Transverse colon (tissue), 4 donors: ENCODE data around the gene NEK1. TPM values are rescaled to one million over a fixed set of nuclear protein-coding genes. Genes with fewer than 3 reads are reported as not detected.

ENCODE experiments used
- DNase-seq: peaks from one replicate; pipeline ENCODE4 v3.0.0-alpha.2; 2019
- H3K27ac ChIP-seq, 4 donors: fragments of 200-600 bp; sonication (generic); 2 replicates each; pipeline ENCODE4 v1.5.1; 2016 to 2018; ENCODE audit warnings: inconsistent platforms in 4 of 4
- H3K27me3 ChIP-seq: fragments of 200-600 bp; sonication (generic); 2 replicates; pipeline ENCODE4 v1.5.1; 2017; ENCODE audit warnings: inconsistent platforms
- H3K36me3 ChIP-seq, 4 donors: fragments of 200-600 bp; sonication (generic); 2 replicates each; pipeline ENCODE4 v1.5.1; 2017 to 2019; ENCODE audit warnings: inconsistent platforms in 4 of 4
- H3K4me1 ChIP-seq, 4 donors: fragments of 200-600 bp; sonication (generic); 2 replicates each; pipeline ENCODE4 v1.5.1; 2017 to 2020; ENCODE audit warnings: inconsistent platforms in 4 of 4
- H3K4me3 ChIP-seq, 4 donors: fragments of 200-600 bp; sonication (generic); 1 replicate in 1 of 4; 2 replicates in 3 of 4; pipeline versions ENCODE4 v1.5.1 to v1.6.1; 2017 to 2019; ENCODE audit warnings: inconsistent platforms in 4 of 4
- H3K9me3 ChIP-seq, 2 donors: fragments of 200-600 bp; sonication (generic); 2 replicates each; pipeline ENCODE4 v1.5.1; 2017 to 2019; ENCODE audit warnings: inconsistent platforms in 2 of 2
- EP300 ChIP-seq: sonication (generic); formaldehyde crosslinking; IDR thresholded peaks from one replicate; pipeline ENCODE4 v1.6.1; 2017; ENCODE audit warnings: antibody characterized with exemption, low read depth
- POLR2A ChIP-seq: fragments of 450-650 bp; IDR thresholded peaks from one replicate; pipeline ENCODE4 v1.6.1; 2016; ENCODE audit warnings: antibody characterized with exemption, mild to moderate bottlenecking, moderate library complexity
- POLR2AphosphoS5 ChIP-seq, 3 donors: sonication (generic); formaldehyde crosslinking; IDR thresholded peaks; one replicate each; pipeline ENCODE4 v1.6.1; 2016; ENCODE audit warnings: antibody characterized with exemption in 3 of 3
- WGBS, 2 donors: methylation state at CpG; one replicate each; pipeline ENCODE4 v1.1.5; 2018; ENCODE audit warnings: low coverage in 1 of 2; 5-methylcytosine and 5-hydroxymethylcytosine counted together
- in situ Hi-C, 4 donors: fragments of 200-750 bp; cut with MboI; loops; one replicate each; pipeline versions ENCODE4 v1.15.0 to v1.15.1; 2017; ENCODE audit warnings: low sequenced_read_pairs in 3 of 4, low pct_ligation_motif_present in 1 of 4, low pct_unique_long_range_greater_than_20kb in 1 of 4
- intact Hi-C: fragments of 100-400 bp; cut with DNase I; formaldehyde crosslinking; loops from one replicate; pipeline ENCODE4 v1.15.1; 2023; ENCODE audit warnings: low total_unique reads
- total RNA-seq, 4 donors: library from RNA; depleted of rRNA; stranded (reverse); fragments of >200 nt; gene quantifications; one replicate each; pipeline ENCODE4 v1.1.0, GENCODE V29; 2016
- TF ChIP-seq, protein P1 (sequence below), 5 experiments: fragments of 200-600 bp in 3 of 5; fragments of 450-650 bp in 2 of 5; sonication (generic) in 3 of 5; IDR thresholded peaks; 1 replicate in 2 of 5; 2 replicates in 3 of 5; pipeline ENCODE4 v1.5.1; 2016 to 2017; ENCODE audit warnings: antibody characterized with exemption in 5 of 5, inconsistent platforms in 3 of 5, mild to moderate bottlenecking in 2 of 5, moderate library complexity in 1 of 5

NEK1 gene
- total RNA-seq, 4 donors from 2014 or later, result 7.6 to 14.9 (median 10.2) TPM

DNA sequence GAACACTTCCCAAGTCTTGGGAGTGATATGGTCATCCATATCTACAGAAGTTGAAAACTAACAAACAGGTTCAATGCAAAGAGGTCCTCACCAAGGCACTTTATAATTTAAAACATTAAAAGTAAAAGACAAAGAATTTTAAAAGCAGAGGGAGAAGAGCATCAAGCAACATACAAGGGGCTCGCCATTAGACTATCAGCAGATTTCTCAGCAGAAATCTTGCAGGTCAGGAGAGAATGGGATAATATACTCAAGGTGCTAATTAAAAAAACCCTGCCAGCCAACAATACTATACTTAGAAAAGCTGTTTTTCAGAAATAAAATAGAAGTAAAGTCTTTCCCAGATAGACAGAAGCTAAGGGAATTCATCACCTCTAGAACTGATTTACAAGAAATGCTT, 121.2 kb downstream of the NEK1 start:
- intact Hi-C loops, result loop anchor here (10.0 kb wide), 1 partner anchor 216 kb away; the partner anchor contains the start of gene SH3RF1
- DNase-seq, result no peak
- Histone ChIP-seq H3K36me3 (no peaks in the 10 kb centered on the region), H3K9me3 (no peaks in the 10 kb centered on the region), H3K4me3 (no peak overlapping the region), H3K27me3 (no peaks in the 10 kb centered on the region), H3K4me1 (no peaks in the 10 kb centered on the region), H3K27ac (no peak overlapping the region)
- WGBS, 2 donors, result 91% methylated on average over 1 of the region's 1 CpG; no CpG with 5 or more reads in 1 of the 2 donors
- TF ChIP-seq, protein P1, sequence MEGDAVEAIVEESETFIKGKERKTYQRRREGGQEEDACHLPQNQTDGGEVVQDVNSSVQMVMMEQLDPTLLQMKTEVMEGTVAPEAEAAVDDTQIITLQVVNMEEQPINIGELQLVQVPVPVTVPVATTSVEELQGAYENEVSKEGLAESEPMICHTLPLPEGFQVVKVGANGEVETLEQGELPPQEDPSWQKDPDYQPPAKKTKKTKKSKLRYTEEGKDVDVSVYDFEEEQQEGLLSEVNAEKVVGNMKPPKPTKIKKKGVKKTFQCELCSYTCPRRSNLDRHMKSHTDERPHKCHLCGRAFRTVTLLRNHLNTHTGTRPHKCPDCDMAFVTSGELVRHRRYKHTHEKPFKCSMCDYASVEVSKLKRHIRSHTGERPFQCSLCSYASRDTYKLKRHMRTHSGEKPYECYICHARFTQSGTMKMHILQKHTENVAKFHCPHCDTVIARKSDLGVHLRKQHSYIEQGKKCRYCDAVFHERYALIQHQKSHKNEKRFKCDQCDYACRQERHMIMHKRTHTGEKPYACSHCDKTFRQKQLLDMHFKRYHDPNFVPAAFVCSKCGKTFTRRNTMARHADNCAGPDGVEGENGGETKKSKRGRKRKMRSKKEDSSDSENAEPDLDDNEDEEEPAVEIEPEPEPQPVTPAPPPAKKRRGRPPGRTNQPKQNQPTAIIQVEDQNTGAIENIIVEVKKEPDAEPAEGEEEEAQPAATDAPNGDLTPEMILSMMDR (IDR thresholded peaks at IDR 0.05), result no peak
- in situ Hi-C loops, result loop anchor here in 3 of 4 donors (25.0 kb wide), 5 partner anchors 179 to 979 kb away; partner anchors contain the start of gene CBR4 (in 3 of the 3)

DNA sequence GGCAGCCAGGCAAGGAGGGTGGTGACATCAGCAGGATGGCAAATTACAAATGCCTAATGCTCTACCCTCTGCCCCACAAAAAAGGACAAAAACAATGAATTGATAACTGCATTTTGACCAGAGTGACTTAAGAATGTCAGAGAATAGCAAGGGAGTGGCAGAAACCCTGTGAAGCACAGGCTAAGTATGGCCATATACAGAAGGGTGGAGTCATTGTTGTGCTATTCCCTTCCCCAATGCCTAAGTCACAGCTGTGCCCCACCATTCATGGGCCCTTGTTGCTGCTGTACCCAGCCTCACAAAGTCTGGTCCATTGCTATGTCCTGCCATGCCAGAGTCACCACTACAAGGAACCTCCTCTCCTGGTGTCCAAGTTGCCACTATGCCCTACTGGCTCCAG, 123.1 kb downstream of the NEK1 start:
- no peak for DNase-seq
- peaks cover 0 to 6% (median 0%) of the 10 kb centered on the region in 4 donors for H3K4me1 ChIP-seq
- no peaks in the 10 kb centered on the region for H3K36me3 ChIP-seq
- no peaks in the 10 kb centered on the region for H3K27me3 ChIP-seq
- intact Hi-C loops (loop anchor here (10.0 kb wide), 1 partner anchor 565 kb away; no protein-coding TSS in a partner anchor), in situ Hi-C loops (loop anchor here (5.0 to 25.0 kb wide), 8 partner anchors 177 to 977 kb away; partner anchors contain the start of gene CBR4 (in 4 of the 4))
- H3K4me3 ChIP-seq, result no peak overlapping the region
- no peaks in the 10 kb centered on the region for H3K9me3 ChIP-seq
- no peak for TF ChIP-seq POLR2AphosphoS5 (IDR thresholded peaks at IDR 0.05)
- no peak for TF ChIP-seq POLR2A
- TF ChIP-seq EP300, result no peak
- TF ChIP-seq, protein P1 (IDR thresholded peaks at IDR 0.05), result no peak
- no peak overlapping the region for H3K27ac ChIP-seq

DNA sequence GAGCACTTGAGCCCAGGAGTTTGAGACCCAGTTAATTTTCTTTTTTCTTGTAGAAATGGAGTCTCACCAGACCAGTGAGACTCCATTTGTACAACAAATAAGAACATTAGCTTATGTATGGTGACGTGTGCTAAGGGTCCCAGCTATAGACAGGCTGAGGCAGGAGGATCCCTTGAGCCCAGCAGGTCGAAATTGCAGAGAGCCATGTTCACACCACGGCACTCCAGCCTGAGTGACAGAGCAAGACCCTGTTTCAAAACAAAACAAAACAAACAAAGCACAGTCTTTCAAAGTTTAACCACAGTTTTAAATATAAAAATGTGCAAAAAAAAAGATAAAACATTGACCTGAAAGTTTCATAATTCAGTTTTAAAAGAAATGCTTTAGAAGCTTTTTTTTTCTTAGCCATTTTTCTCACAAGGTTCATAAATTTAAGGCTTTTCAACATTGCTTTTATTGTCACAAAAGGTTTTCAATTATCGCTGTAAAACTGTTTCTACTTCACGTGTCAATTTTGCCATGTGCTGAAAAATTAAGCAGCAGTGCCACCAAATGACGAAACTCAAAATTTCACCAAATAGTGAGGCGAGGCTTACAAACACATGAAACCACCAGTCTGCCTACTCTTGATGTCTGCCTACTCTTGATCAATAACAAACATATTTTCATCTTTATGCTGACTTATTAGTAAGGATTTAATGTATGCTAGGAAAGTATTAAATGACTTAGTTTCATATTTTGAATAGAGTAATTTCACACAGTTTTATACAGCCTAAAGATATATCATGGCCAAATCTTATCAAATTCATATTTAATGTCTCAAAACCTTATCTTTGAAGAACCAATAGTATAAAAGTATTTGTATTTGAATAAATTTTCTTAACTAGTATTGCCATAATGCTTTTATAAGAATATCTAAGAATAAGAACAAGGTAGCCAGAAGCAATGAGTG, 126.3 kb downstream of the NEK1 start:
- intact Hi-C loops (loop anchor here (10.0 kb wide), 1 partner anchor 561 kb away; no protein-coding TSS in a partner anchor), in situ Hi-C loops (loop anchor here (5.0 to 25.0 kb wide), 8 partner anchors 174 to 974 kb away; partner anchors contain the start of gene CBR4 (in 4 of the 4))
- Histone ChIP-seq H3K9me3 (no peaks in the 10 kb centered on the region), H3K4me3 (no peak overlapping the region), H3K27ac (no peak overlapping the region), H3K4me1 (peaks cover 0 to 6% (median 0%) of the 10 kb centered on the region in 4 donors), H3K36me3 (no peaks in the 10 kb centered on the region), H3K27me3 (no peaks in the 10 kb centered on the region)
- 16 to 25% methylated on average over 6 to 7 of the region's 7 CpGs for WGBS, 2 donors
- peak; percentile 26 for DNase-seq
- TF ChIP-seq POLR2AphosphoS5 (IDR thresholded peaks at IDR 0.05) (no peak), EP300 (no peak), POLR2A (no peak)
- TF ChIP-seq, protein P1 (IDR thresholded peaks at IDR 0.05), result peak; percentile 29 to 57 (median 45)

DNA sequence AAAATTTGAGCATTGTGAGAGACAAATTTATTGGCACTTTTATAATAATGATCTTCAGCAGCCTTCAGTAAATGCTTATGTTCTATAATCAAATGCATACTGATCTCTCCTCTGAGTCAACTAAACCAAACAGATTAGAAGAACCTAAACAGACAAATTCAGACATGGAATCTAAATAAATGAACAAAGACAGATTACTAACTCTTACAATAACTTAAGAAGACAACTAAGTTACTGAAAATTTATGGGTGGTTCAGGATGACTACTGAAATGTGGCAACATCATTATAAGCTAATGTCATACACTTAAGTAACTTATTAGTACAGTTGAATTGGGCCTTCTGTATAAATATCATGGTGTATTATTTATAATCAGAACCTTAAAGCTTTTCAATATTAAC, 127.3 kb downstream of the NEK1 start:
- Histone ChIP-seq H3K36me3 (no peaks in the 10 kb centered on the region), H3K27me3 (no peaks in the 10 kb centered on the region), H3K4me3 (no peak overlapping the region), H3K27ac (no peak overlapping the region), H3K4me1 (peaks cover 0 to 6% (median 0%) of the 10 kb centered on the region in 4 donors), H3K9me3 (no peaks in the 10 kb centered on the region)
- in situ Hi-C loops, result loop anchor here (5.0 to 25.0 kb wide), 8 partner anchors 173 to 973 kb away; partner anchors contain the start of gene CBR4 (in 4 of the 4)
- no peak for DNase-seq
- no peak for TF ChIP-seq POLR2AphosphoS5 (IDR thresholded peaks at IDR 0.05)
- TF ChIP-seq, protein P1 (IDR thresholded peaks at IDR 0.05), result no peak
- TF ChIP-seq POLR2A, result no peak
- no peak for TF ChIP-seq EP300
- intact Hi-C loops, result loop anchor here (10.0 kb wide), 1 partner anchor 560 kb away; no protein-coding TSS in a partner anchor
